Activated CD4-positive, alpha-beta T cell treated with anti-CD3 and anti-CD28 coated beads for 1 hour (primary cell): ENCODE results near the gene GABBR2.

Experiments
- DNase-seq: peaks from one replicate; pipeline ENCODE4 v3.0.0-alpha.2; 2020

Gene GABBR2

DNA sequence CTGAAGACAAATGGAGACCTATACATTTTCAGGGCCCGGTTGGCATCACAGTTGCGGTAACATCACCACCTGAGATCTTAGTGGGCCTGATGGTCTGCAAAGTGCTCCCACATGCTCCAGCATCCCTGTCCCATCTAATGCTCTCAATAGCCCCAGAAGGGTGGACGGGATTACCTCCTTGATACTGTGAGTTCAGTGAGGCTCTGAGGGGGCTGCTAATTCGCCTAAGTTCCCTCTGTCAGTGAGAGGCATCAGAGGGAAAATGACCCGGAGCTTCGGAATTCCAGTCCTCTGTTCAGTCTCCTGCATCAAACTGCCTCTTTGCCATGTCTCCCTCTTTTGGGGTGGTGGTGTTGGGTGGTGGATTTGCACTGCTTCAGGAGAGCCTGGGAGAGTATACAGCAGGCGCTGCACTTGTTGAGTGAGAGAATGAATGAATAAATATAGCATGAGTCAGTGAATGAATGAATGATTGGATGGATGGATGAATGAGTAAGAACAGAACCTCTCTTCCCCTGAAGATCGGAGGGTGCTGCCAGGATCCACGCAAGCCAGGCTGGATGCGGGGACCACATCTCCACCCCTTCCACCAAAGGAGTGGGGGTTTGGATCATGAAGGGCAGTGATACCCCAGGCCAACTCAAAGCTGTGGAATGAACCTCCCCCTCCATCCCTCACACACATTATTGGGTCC, 141.0 kb downstream of the GABBR2 start:
- DNase-seq = no peak

DNA sequence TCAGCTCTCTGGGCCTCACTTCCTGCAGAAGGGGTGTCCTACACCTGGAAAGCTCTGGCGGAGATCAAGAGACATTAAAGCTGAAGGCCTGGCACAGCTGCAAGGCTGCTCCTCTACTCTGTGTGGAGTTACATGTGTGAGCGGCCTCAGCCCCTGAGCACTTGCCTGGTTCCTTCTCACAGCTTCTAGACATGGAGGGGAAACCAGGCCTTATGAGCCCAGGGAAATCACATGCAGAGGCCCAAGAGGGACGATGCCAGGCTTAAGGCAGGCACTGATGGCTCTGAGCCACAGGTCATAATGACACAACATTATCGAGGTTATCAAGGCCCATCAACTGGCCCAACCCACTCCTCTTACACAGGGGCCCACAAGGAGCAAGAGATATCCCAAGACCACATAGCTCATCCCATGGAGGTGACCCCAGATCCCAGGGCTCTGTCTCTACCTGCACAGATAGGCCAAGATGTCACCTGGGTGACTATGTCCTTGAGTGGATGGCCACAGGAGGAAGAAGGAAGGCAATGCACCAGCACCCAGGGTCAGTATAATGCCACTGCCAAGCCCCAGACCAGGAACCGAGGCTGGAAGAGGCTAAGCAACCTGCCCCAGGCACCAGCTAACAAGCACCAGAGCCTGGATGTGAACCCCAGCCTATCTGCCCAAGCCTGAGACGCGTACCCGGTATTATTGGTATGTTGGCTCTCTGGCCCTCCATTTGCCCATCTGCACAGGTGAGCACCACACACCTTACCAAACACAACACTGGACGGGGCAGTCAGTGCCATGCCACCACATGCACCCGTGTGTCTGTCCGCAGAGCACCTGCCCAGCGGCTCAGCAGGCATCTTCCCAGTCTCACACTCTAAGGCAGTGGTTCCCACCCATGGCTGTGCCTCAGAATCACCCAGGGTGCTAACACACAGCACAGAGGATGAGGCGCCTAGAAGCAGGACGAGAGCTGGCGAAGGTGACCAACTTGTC, 143.3 kb downstream of the GABBR2 start:
- no peak for DNase-seq

DNA sequence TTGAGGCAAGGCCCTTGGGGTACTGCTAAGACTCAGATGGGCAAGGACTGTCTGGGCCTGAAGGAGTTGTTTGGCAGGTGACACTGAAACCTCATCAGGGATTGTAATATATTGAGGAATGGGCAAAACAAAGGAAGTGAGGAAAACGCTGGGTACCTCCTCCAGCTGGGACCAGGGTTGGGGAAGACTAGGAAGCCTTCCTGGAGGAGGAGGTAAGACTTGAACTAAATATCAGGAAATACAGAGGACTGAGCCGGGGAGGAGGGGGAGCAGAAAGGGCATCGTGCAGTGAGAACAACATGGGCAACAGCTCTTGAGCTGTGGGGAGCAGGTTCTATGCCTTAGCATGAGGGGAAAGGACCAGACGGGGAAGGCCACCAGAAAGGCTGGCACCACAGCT, 144.0 kb downstream of the GABBR2 start:
- DNase-seq = no peak

GRCh38 chr9:98563988-98564387, 144.7 kb downstream of the GABBR2 start:
- DNase-seq = no peak

- no peak for DNase-seq
Measured at GRCh38 chr9:98563212-98563907, 145.4 kb downstream of the GABBR2 start.

DNA sequence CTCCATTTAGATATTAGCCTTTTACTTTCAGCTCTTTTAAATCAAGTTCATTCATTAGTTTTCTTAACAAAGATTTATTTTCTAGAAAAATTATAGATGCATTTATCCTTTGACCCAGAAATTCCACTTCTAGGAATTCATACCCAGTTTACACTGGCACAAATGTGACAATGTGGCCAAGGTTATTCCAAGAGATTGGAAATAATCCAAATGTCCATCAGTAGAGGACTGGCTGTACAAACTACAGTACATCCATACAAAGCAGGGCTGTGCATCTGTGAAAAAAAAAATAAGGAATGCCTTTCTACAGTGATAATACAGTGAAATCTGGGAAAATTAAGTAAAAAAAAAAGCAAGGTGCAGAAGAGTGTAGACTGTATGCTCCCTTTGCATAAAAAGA, 149.2 kb downstream of the GABBR2 start:
- no peak for DNase-seq

GRCh38 chr9:98558575-98558974, 150.2 kb downstream of the GABBR2 start:
- no peak for DNase-seq

GRCh38 chr9:98556511-98556910, 152.2 kb downstream of the GABBR2 start:
- no peak for DNase-seq

DNA sequence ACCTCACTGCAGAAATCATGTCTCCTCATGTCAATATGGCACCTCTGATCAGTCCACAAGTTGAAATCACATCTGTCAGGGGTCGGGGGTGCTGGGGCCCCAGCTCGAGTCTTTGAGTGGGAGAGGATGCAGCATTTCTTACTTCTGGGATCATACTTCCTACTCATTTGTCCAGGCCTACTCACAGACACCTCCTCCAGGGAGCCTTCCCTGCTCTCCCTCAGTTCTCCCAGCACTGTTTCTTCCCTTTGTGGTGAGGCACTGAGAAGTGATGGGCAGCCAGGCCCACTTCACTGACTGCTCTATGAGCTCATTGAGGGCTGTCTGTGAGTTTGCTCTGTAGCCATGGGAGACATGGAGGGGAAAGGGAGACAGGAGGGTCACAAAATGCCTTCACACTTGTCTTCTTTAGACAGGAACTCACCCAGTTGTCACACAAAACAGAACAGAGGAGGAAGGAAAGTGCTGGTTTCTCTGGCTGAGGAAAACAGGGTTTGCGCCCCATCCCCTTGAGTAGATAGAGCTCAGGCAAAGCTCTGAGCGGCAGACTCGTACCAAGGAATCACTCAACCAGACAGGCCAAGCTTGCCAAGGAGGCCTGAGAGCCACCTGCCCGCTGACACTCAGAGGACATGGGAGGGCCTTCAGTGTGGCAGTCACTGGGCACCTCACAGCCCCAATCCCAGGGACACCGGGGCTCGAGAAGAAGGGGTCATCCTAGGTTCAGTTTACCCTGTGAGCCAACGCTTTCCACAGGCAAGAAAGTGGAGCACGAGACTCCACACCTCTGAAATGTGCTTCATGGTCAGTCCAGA, 152.9 kb downstream of the GABBR2 start:
- DNase-seq = no peak

- no peak for DNase-seq
Measured at GRCh38 chr9:98554752-98555151, 154.0 kb downstream of the GABBR2 start.

DNA sequence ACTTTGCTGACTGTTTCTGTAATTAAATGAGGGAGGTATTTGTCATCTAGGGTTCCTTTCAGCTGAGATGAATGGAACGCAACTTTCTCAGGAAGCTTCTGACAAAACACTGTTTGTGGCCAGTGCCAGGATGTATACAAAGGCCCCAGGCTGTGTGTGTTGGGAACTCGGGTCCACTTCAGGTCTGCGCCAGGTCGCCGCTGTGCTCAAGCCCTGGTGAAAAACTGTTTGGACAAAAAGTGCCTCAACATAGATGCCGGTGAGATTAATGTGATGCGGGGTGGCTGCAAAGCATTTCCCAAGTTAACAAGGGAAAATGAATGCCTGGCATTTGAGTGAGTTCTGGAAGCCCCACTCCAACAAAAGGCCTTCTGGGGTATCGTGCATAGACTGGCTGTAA, 156.4 kb downstream of the GABBR2 start:
- no peak for DNase-seq

GRCh38 chr9:98551511-98552286, 157.0 kb downstream of the GABBR2 start:
- DNase-seq = no peak

- no peak for DNase-seq
Measured at GRCh38 chr9:98550206-98550820, 158.4 kb downstream of the GABBR2 start.

DNA sequence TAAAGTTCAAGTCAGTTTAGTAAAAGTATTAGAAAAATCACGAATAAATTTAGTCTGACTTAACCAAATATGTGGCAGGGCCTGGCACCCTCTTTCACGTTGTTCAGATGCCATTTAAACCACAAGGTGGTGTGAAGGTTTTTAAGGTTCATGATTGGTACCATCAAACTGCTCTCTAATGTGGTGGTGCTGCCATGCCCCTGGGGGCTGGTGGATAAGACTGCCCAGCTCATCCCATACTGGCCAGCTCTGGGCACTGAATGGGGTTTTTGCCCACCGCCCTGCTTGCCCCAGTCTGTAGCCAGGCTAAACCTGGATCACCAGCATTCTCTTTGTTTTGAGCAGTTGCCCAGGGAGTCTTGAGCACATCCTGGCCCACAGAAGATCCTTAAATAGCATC, 159.3 kb downstream of the GABBR2 start:
- no peak for DNase-seq

- DNase-seq = no peak
Measured at GRCh38 chr9:98547606-98548005, 161.1 kb downstream of the GABBR2 start.

GRCh38 chr9:98545021-98545420, 163.7 kb downstream of the GABBR2 start:
- DNase-seq = no peak

DNA sequence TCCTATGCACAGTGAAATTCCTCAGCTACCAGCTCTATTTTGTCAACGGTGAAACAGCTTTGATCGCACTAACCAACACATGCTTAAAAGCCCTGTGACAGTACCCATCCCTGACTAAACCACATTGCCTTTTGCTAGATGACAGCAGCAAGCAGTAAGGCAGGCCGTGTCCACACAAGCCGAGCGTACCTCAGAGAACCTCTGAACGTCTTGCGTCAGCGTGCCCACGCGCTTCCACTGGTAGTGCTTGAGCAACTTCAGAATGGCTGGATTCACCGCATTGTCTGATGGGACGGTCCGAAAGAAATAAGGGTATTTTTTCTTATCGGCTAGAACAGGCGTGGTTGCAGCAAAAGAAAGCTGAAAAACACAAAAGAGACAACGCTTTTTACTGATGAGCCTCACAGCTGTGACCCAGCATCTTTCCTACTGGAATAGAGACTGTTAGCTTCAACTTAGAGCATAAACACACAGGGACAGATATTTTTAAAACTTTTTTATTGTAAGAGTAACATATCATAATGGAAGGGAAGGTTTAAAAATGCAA, 167.0 kb downstream of the GABBR2 start:
- no peak for DNase-seq

DNA sequence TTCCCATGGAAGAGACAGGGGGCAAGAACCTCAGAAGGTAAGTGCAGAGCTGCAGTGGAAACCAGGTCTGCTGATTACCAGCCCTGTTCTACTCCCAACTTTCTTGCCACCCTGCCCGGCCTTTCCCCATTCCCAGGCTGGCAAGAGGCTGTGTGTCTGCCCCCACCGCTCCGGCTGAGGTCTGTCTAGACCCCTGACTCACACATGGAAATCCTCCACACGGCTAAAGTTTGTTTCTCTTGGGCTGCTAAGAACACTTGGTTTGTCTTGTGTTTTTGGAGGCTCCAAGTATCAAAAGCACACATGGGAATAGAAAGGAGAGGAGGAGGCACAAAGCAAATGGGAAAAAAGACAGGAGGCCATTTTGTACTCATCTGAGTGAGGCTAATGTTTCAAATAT, 168.3 kb downstream of the GABBR2 start:
- no peak for DNase-seq

- DNase-seq = no peak
Measured at GRCh38 chr9:98539954-98540353, 168.8 kb downstream of the GABBR2 start.

- no peak for DNase-seq
Measured at GRCh38 chr9:98538626-98539031, 170.1 kb downstream of the GABBR2 start.

- DNase-seq = no peak
Measured at GRCh38 chr9:98538203-98538602, 170.5 kb downstream of the GABBR2 start.
